Activated CD4-positive, alpha-beta T cell treated with anti-CD3 and anti-CD28 coated beads, Interleukin-2, amount 10 ng/mL, durations not matched to agents 7 days and 5 days (primary cell): ENCODE data around the gene LCE1D. TPM values are rescaled to one million over a fixed set of nuclear protein-coding genes. Genes with fewer than 3 reads are reported as not detected.

Experiments used
- CTCF ChIA-PET: fragments of 350-600 bp; sonication (Branson Sonifier 250); formaldehyde crosslinking; loops from one replicate; lab custom pipeline; 2021; ENCODE audit warnings: antibody characterized with exemption; lab: Charles Lee
- POLR2A ChIA-PET: fragments of 350-600 bp; sonication (Branson Sonifier 250); formaldehyde crosslinking; loops from one replicate; lab custom pipeline; 2021; ENCODE audit warnings: antibody characterized with exemption; lab: Charles Lee
- DNase-seq: peaks from one replicate; pipeline ENCODE4 v3.0.0-alpha.2; 2020
- H3K27ac Mint-ChIP-seq: one replicate; pipeline ENCODE4 v1.8.0; 2021; ENCODE audit warnings: mild to moderate bottlenecking, moderate library complexity, mixed read lengths
- H3K27me3 Mint-ChIP-seq: one replicate; pipeline ENCODE4 v1.8.0; 2021; ENCODE audit warnings: mixed read lengths
- H3K36me3 Mint-ChIP-seq: one replicate; pipeline ENCODE4 v1.8.0; 2021; ENCODE audit warnings: low read depth, mixed read lengths
- H3K4me1 Mint-ChIP-seq: one replicate; pipeline ENCODE4 v1.8.0; 2021; ENCODE audit warnings: mixed read lengths
- H3K4me3 Mint-ChIP-seq: one replicate; pipeline ENCODE4 v1.8.0; 2021; ENCODE audit warnings: mild to moderate bottlenecking, moderate library complexity, mixed read lengths
- H3K9me3 Mint-ChIP-seq: one replicate; pipeline ENCODE4 v1.8.0; 2021; ENCODE audit warnings: mixed read lengths
- total RNA-seq, 2 experiments: library from RNA; stranded (reverse); gene quantifications; one replicate each; pipeline ENCODE4 v1.2.3, GENCODE V29; 2021

Gene LCE1D
- total RNA-seq, 2 experiments from 2014 or later, result not detected

DNA sequence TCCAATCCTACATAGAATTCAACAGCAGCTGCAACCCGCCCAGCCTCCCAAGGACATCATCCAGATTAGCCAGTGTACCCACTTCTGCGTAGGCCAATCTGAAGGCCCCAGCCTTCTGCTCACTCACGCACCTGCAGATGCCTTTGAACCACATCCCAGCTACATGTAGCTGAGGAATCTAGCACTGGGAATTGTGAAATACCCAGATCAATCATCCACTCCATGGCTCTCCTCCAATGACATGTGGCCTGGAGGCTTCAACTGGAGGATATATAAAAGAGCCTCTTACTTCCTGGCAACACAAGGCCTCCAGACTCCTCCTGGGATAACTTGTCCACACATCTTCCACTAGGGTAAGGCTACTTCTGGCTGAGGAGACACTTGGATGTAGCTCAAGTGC lies 46.0 kb downstream of the LCE1D start, which contains the start of gene LCE6A:
TSS of gene LCE6A (plus strand) at position 301 of the 400 bp plus-strand sequence. CDS start 665 bp downstream, outside the sequence.
- ChIA-PET CTCF (no interaction called here), POLR2A (no interaction called here)
- Mint-ChIP-seq H3K9me3 (no peaks in the 10 kb centered on the region), H3K27me3 (peaks cover 5% of the 10 kb centered on the region), H3K36me3 (no peaks in the 10 kb centered on the region), H3K4me3 (no peak within 1 kb of the TSS), H3K27ac (no peak within 1 kb of the TSS), H3K4me1 (no peaks in the 10 kb centered on the region)
- no peak for DNase-seq

Other genes with a start within 250 kb of the LCE1D start
- not detected for gene LCE3E, start 229.9 kb upstream of the LCE1D start, total RNA-seq
- not detected for gene LCE3D, start 216.2 kb upstream of the LCE1D start, total RNA-seq
- gene LCE3C, start 196.5 kb upstream of the LCE1D start, total RNA-seq, result not detected
- not detected for gene LCE3B, start 182.9 kb upstream of the LCE1D start, total RNA-seq
- not detected for gene LCE3A, start 173.6 kb upstream of the LCE1D start, total RNA-seq
- gene LCE2D, start 133.3 kb upstream of the LCE1D start, total RNA-seq, result not detected
- not detected for gene LCE2C, start 121.4 kb upstream of the LCE1D start, total RNA-seq
- not detected for gene LCE2B, start 110.6 kb upstream of the LCE1D start, total RNA-seq
- gene LCE2A, start 98.4 kb upstream of the LCE1D start, total RNA-seq, result not detected
- not detected for gene LCE4A, start 88.6 kb upstream of the LCE1D start, total RNA-seq
- gene KPRP, start 38.7 kb upstream of the LCE1D start, total RNA-seq, result not detected
- gene LCE1F, start 21.6 kb upstream of the LCE1D start, total RNA-seq, result not detected
- not detected for gene LCE1E, start 10.5 kb upstream of the LCE1D start, total RNA-seq
- gene LCE1C, start 9.9 kb downstream of the LCE1D start, total RNA-seq, result not detected
- gene LCE1B, start 15.2 kb downstream of the LCE1D start, total RNA-seq, result not detected
- not detected for gene LCE1A, start 30.8 kb downstream of the LCE1D start, total RNA-seq
- not detected for gene LCE6A, start 46.1 kb downstream of the LCE1D start, total RNA-seq
- gene LCE7A, start 63.3 kb downstream of the LCE1D start, total RNA-seq, result not detected
- not detected for gene SMCP, start 81.6 kb downstream of the LCE1D start, total RNA-seq
- not detected for gene IVL, start 111.8 kb downstream of the LCE1D start, total RNA-seq
- not detected for gene SPRR5, start 150.5 kb downstream of the LCE1D start, total RNA-seq
- gene SPRR4, start 173.9 kb downstream of the LCE1D start, total RNA-seq, result not detected
- gene SPRR1A, start 187.4 kb downstream of the LCE1D start, total RNA-seq, result not detected
- gene SPRR3, start 205.0 kb downstream of the LCE1D start, total RNA-seq, result not detected
- not detected for gene SPRR1B, start 234.5 kb downstream of the LCE1D start, total RNA-seq
- not detected for gene SPRR2D, start 244.4 kb downstream of the LCE1D start, total RNA-seq